Small intestine (tissue), 7 donors: ENCODE results near the gene GSTO2. TPM values are rescaled to one million over a fixed set of nuclear protein-coding genes. Genes with fewer than 3 reads are reported as not detected.

Source experiments
- DNase-seq, 2 donors: peaks; one replicate each; pipeline versions ENCODE4 v3.0.0 to v3.0.0-alpha.2; 2013
- FAIRE-seq: peaks from 2 replicates; lab custom pipeline; 2012; peaks lifted over from hg19 to GRCh38; lab: Jason Lieb, UNC
- H3K27ac ChIP-seq, 3 donors: one replicate each; pipeline ENCODE4 v1.5.1; 2013; ENCODE audit warnings: low read length in 2 of 3, mild to moderate bottlenecking in 2 of 3, control low read depth in 1 of 3, inconsistent platforms in 1 of 3, low read depth in 1 of 3, moderate library complexity in 1 of 3
- H3K27me3 ChIP-seq, 3 donors: one replicate each; pipeline ENCODE4 v1.6.1; 2013; ENCODE audit warnings: low read length in 3 of 3, inconsistent platforms in 1 of 3; ENCODE audit not compliant: control insufficient read depth in 3 of 3, insufficient read depth in 3 of 3
- H3K36me3 ChIP-seq, 3 donors: one replicate each; pipeline ENCODE4 v1.6.1; 2013; ENCODE audit warnings: low read length in 3 of 3, inconsistent platforms in 1 of 3, low read depth in 1 of 3, mild to moderate bottlenecking in 1 of 3, moderate library complexity in 1 of 3; ENCODE audit not compliant: control insufficient read depth in 3 of 3, insufficient read depth in 2 of 3
- H3K4me1 ChIP-seq, 3 donors: one replicate each; pipeline ENCODE4 v1.6.1; 2013; ENCODE audit warnings: low read length in 2 of 3, inconsistent platforms in 1 of 3, low read depth in 1 of 3, mild to moderate bottlenecking in 1 of 3, moderate library complexity in 1 of 3; ENCODE audit not compliant: control insufficient read depth in 3 of 3, insufficient read depth in 2 of 3
- H3K4me3 ChIP-seq, 3 donors: one replicate each; pipeline ENCODE4 v1.5.1; 2013; ENCODE audit warnings: low read length in 3 of 3, control low read depth in 1 of 3, inconsistent platforms in 1 of 3, low read depth in 1 of 3, mild to moderate bottlenecking in 1 of 3, moderate library complexity in 1 of 3
- H3K9me3 ChIP-seq, 2 donors: one replicate each; pipeline ENCODE4 v1.6.1; 2013; ENCODE audit warnings: low read depth in 1 of 2, low read length in 1 of 2; ENCODE audit not compliant: control insufficient read depth in 2 of 2, insufficient read depth in 1 of 2
- WGBS, 3 donors: extraction: QIAGEN DNeasy Blood & Tissue Kit; methylation state at CpG; one replicate each; pipeline ENCODE4 v1.1.7; 2013; 5-methylcytosine and 5-hydroxymethylcytosine counted together
- polyA plus RNA-seq, 4 donors: library from polyadenylated mRNA; stranded (reverse) in 3 of 4; unstranded in 1 of 4; fragments of 200-250 nt in 3 of 4; fragments of 120-200 nt in 1 of 4; gene quantifications; one replicate each; pipeline versions ENCODE4 v1.2.1 to v1.2.3, GENCODE V29; 2013
- donor health status: healthy with polysubstance abuse.
- donor health status: control.
- donor health status: control.
- donor health status: Bipolar disorder and iron deficiency.
- donor health status: healthy.

Gene GSTO2
- polyA plus RNA-seq, 4 donors: 9.2 to 45.4 (median 17.0) TPM

- Histone ChIP-seq H3K36me3 (peaks cover 0 to 2% (median 0%) of the 10 kb centered on the region in 3 donors), H3K9me3 (no peaks in the 10 kb centered on the region), H3K4me1 (peaks cover 2 to 35% (median 8%) of the 10 kb centered on the region in 3 donors), H3K27me3 (no peaks in the 10 kb centered on the region), H3K4me3 (peak overlapping the region; percentile 78 to 82 (median 81)), H3K27ac (peak overlapping the region in 2 of 3 donors; percentile 88 to 96)
- FAIRE-seq (no peak), DNase-seq (peak; percentile 31 to 32)
- WGBS, 3 donors: 3 to 6% (median 5%) methylated on average over 12 of the region's 12 CpGs
Observed at GRCh38 chr10:104336821-104337467, 68.0 kb downstream of the GSTO2 start.

- H3K27me3 ChIP-seq: no peaks in the 10 kb centered on the region
- peaks cover 0 to 2% (median 0%) of the 10 kb centered on the region in 3 donors for H3K36me3 ChIP-seq
- WGBS, 3 donors: 1% methylated on average over 15 to 23 of the region's 23 CpGs
- H3K4me3 ChIP-seq: peak overlapping the region; percentile 78 to 82 (median 81)
- H3K4me1 ChIP-seq: peaks cover 2 to 30% (median 8%) of the 10 kb centered on the region in 3 donors
- H3K27ac ChIP-seq: peak overlapping the region; percentile 69 to 96 (median 88)
- peak in 1 of 2 donors; percentile 27 for DNase-seq
- no peak for FAIRE-seq
- no peaks in the 10 kb centered on the region for H3K9me3 ChIP-seq
Observed at GRCh38 chr10:104337521-104337984, 68.6 kb downstream of the GSTO2 start.

- Histone ChIP-seq H3K27ac (peak within 1 kb of the TSS; percentile 69 to 96 (median 88)), H3K36me3 (peaks cover 0 to 2% (median 0%) of the 10 kb centered on the region in 3 donors), H3K4me3 (peak within 1 kb of the TSS; percentile 78 to 82 (median 81)), H3K9me3 (no peaks in the 10 kb centered on the region), H3K27me3 (no peaks in the 10 kb centered on the region), H3K4me1 (peaks cover 2 to 30% (median 8%) of the 10 kb centered on the region in 3 donors)
- FAIRE-seq (no peak), DNase-seq (peak; percentile 75 to 89)
- WGBS, 3 donors: 0 to 1% (median 0%) methylated on average over 62 to 70 of the region's 70 CpGs
Observed at GRCh38 chr10:104337985-104338735, 69.2 kb downstream of the GSTO2 start, which contains the start of gene ITPRIP. Gene ITPRIP (minus strand): TSS chr10:104338465. CDS start chr10:104316051, 22,414 bp downstream.

GRCh38 chr10:104339469-104340110 lies 70.6 kb downstream of the GSTO2 start:
- Histone ChIP-seq H3K27me3 (no peaks in the 10 kb centered on the region), H3K36me3 (peaks cover 0 to under 1% (median 0%) of the 10 kb centered on the region in 3 donors), H3K4me3 (peak overlapping the region in 2 of 3 donors; percentile 81 to 82), H3K9me3 (no peaks in the 10 kb centered on the region), H3K4me1 (peaks cover 2 to 30% (median 8%) of the 10 kb centered on the region in 3 donors), H3K27ac (peak overlapping the region; percentile 34 to 96 (median 88))
- WGBS, 3 donors: 14 to 18% (median 15%) methylated on average over 11 of the region's 11 CpGs
- peak in 1 of 2 donors; percentile 70 for DNase-seq
- FAIRE-seq: no peak

- H3K4me1 ChIP-seq: peaks cover 2 to 30% (median 8%) of the 10 kb centered on the region in 3 donors
- H3K27me3 ChIP-seq: no peaks in the 10 kb centered on the region
- no peaks in the 10 kb centered on the region for H3K9me3 ChIP-seq
- peak overlapping the region in 1 of 3 donors; percentile 81 for H3K4me3 ChIP-seq
- H3K36me3 ChIP-seq: no peaks in the 10 kb centered on the region
- DNase-seq: peak in 1 of 2 donors; percentile 82
- FAIRE-seq: no peak
- 4 to 28% (median 15%) methylated on average over 4 of the region's 4 CpGs for WGBS, 3 donors
- peak overlapping the region in 2 of 3 donors; percentile 23 to 96 for H3K27ac ChIP-seq
Observed at GRCh38 chr10:104340111-104340526, 71.1 kb downstream of the GSTO2 start.

GRCh38 chr10:104340641-104341040 lies 71.7 kb downstream of the GSTO2 start:
- H3K27me3 ChIP-seq: no peaks in the 10 kb centered on the region
- DNase-seq (no peak), FAIRE-seq (no peak)

GRCh38 chr10:104342941-104343411 lies 74.0 kb downstream of the GSTO2 start:
- no peak for DNase-seq
- no peak for FAIRE-seq
- no peaks in the 10 kb centered on the region for H3K27me3 ChIP-seq
- no peaks in the 10 kb centered on the region for H3K9me3 ChIP-seq
- no peaks in the 10 kb centered on the region for H3K36me3 ChIP-seq
- H3K27ac ChIP-seq: no peak overlapping the region
- 67 to 87% (median 79%) methylated on average over 3 of the region's 3 CpGs for WGBS, 3 donors
- peaks cover 0 to 18% (median 3%) of the 10 kb centered on the region in 3 donors for H3K4me1 ChIP-seq
- H3K4me3 ChIP-seq: no peak overlapping the region

More at GRCh38 chr10:104340641-104341040, 71.7 kb downstream of the GSTO2 start:
- Histone ChIP-seq H3K9me3 (no peaks in the 10 kb centered on the region), H3K4me3 (no peak overlapping the region), H3K36me3 (no peaks in the 10 kb centered on the region), H3K4me1 (peaks cover 2 to 30% (median 8%) of the 10 kb centered on the region in 3 donors), H3K27ac (peak overlapping the region in 2 of 3 donors; percentile 23 to 96)
- 76 to 86% (median 79%) methylated on average over 4 of the region's 4 CpGs for WGBS, 3 donors
